NCI-H1436 (cell line): ENCODE data around the gene HOGA1.

Experiments
- DNase-seq: peaks from one replicate; lab custom pipeline; 2025; lab: John Stamatoyannopoulos, UW

Gene HOGA1

DNA sequence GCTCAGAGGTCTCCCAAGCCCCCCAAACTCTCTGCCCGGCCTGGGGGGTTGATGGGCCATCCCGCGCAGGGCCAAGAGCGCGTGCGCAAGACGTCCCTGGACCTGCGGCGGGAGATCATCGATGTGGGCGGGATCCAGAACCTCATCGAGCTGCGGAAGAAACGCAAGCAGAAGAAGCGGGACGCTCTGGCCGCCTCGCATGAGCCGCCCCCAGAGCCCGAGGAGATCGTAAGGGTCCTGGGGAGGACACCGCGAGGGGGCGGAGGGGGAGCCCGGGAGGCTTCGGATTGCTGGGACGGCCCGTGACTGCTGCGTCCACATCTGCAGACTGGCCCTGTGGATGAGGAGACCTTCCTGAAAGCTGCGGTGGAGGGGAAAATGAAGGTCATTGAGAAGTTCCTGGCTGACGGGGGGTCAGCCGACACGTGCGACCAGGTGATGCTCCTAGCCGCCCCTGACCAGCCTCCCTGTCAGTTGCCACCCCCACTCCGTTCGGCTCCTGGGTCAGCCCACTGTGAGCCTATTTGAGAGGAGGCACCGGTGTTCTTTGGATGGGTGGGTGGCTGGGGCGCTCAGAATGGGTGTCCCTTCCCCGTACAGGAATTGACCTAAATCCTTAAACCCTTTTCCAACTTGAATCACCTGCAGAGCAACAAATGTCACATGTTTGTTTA lies 5.9 kb upstream of the HOGA1 start:
- no peak for DNase-seq

DNA sequence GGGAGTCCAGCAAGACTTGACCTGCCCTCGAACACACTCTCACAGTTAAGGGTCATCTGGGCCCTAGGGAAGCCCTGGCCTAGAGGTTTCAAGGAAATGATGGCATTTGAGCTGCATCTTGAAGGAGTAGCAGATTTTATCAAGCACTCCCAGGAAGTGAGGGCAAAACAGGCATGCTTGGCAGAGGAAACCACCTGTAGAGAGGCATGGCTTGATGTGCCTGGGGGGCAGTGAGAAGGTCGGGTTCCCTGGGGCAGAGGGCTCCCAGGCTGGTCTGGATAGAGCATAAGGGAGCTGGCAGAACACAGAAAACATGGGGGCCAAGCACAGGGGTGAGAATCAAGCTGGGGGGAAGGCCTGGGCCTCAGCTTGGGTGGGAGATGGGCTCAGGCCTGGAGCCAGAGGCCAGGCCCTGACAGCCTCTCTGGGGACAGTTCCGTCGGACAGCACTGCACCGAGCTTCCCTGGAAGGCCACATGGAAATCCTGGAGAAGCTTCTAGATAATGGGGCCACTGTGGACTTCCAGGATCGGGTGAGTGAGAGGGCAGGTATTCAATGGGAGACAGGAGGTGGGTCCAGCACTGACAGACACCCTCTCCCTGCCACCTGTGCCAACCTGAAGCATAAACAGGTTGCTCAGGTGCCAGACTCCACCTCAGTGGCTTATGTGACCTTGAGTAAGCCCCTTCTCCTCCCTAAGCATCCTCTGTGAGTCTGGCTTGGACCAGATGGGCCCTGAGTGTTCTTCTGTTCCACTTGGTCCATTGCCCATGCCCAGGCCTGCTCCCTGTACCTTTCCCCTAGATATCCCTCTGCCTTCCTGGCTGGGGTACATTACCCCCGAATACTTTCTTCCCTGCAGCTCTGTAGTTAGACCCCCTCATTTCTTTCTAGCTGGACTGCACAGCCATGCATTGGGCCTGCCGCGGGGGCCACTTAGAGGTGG lies 3.5 kb upstream of the HOGA1 start:
- DNase-seq: no peak

- no peak for DNase-seq
Observed at GRCh38 chr10:97582169-97582568, 2.0 kb upstream of the HOGA1 start.

GRCh38 chr10:97583476-97583875 lies 713 bp upstream of the HOGA1 start:
- no peak for DNase-seq

DNA sequence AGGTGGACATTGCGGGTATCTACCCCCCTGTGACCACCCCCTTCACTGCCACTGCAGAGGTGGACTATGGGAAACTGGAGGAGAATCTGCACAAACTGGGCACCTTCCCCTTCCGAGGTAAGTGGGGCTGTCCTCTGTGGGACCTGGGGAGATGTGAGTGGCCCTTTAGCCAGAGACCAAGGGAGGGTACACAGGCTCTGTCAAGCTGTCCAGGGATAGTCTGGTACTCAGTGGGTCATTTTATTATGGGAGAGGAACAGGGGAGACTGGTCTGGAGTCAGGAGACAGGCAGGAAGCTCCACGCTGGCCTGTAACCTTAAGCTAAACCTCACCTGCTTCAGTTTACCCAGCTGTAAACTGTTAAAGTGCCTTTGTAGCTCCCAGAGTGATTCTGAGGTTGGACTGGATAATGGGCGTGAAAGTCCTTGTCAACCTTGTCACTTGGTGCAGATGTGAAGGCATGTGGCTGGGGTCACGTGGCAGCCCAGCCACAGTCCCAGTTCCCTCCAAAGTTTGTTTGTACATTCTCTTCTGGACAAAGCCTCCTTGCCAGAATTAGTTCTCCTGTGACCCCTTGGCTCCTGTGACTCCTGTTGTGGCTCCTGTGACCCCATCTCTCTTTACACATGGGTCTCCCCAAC lies 729 bp downstream of the HOGA1 start:
- DNase-seq: no peak

- DNase-seq: no peak
Observed at GRCh38 chr10:97585439-97585811, 1.2 kb downstream of the HOGA1 start.

DNA sequence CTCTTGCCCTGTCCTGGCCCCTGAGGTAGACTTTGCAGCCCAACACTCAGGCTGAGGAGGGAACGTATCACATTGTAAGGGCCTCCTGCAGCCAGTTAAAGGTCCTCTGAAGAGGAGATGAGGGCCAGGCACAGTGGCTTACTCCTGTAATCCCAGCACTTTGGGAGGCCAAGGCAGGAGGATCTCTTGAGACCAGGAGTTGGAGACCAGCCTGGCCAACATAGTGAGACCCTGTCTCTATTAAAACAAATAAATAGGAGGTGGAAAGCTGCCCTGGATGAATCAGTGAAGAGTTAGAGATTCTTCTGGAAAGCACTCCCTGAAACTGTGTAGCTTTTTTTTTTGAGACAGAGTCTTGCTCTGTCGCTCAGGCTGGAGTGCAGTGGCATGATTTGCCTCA lies 3.0 kb downstream of the HOGA1 start:
- no peak for DNase-seq

- DNase-seq: no peak
Observed at GRCh38 chr10:97589479-97589878, 5.3 kb downstream of the HOGA1 start, which contains the start of gene C10orf62. Gene C10orf62, plus strand, starts transcription at chr10:97589721. Its CDS starts 177 bp downstream, at chr10:97589898.

- DNase-seq: no peak
Observed at GRCh38 chr10:97590082-97590747, 6.0 kb downstream of the HOGA1 start.

DNA sequence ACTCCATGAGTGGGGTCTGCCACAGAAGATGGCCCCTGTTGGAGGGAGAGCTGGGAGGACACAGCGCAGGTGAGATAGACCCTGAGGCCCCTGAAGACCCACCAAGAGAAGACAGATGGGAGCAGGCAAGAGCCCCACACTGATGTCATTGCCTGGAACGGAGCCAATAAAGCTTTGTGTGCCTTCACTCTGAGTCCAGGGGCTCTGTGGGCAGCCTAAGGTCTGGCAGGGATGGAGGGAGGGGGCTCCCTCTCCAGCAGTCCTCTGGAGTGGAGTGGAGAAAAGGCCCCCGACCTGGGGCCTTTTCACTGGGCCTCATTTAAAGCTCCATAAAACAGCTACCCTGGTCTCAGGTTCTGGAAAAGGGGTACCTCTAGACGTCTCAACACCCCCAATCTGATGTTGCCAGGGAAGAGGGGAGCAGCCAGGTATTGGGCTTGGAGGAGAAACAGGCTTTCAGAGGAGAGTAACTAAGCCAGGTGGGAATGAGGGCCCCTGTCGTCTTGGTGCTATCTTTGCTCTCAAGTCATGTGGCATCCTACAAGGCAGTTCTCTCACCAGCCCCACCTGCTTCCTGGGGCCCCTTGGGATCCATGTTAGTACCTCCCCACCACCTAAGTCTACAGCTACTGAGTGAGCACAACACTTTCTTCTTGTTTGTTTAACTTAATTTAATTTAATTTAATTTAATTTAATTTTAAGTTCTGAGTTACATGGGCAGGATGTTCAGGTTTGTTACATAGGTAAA lies 6.7 kb downstream of the HOGA1 start:
- peak; percentile 4 for DNase-seq

- DNase-seq: no peak
Observed at GRCh38 chr10:97593421-97593820, 9.2 kb downstream of the HOGA1 start.

DNA sequence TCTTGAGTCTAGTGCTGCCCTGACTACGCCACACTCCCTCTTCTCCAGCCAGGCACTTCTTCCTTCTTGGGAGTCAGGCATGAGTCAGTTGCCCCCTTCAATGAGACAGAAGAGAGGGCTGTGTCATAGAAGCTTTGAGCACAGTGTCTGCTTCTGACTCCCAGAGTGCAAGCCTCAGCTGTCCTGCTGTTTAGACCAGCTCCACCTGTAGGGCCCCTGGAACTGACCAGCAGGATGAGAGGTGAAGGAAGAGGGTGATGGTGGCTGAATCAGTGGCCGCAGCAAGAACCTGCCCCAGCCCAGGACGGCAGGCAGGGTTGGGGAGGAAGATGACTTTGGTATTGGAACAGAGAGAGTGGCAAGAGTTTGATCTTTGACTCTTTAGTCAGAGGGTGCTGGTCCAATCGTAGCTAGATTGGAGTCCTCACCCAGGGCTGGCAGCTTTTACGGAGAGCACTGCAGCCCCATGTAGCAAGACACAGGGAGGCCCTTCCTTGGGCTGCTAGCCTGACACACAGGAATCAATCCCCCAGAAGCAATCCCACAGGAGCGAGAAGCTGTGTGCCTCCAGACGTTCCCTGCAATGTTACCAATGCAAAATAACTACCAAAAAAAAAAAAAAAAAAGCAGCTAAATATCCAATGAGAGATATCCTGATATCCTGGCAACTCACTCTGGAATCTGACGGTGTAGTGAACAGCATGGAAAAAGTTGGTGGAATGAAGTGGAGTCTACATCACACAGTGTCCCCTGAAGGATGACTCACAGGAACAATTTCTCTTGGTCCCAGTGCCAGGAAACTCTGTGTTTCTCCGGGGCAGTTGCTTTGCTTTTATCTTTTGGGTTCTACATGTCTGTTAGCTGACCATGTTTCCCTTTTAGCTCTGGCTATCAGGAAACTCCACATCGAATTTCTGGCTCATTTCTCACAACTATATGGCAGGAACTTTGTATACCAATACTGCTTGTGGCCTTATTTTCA lies 12.2 kb downstream of the HOGA1 start:
- no peak for DNase-seq

GRCh38 chr10:97597778-97598177 lies 13.6 kb downstream of the HOGA1 start:
- no peak for DNase-seq

DNA sequence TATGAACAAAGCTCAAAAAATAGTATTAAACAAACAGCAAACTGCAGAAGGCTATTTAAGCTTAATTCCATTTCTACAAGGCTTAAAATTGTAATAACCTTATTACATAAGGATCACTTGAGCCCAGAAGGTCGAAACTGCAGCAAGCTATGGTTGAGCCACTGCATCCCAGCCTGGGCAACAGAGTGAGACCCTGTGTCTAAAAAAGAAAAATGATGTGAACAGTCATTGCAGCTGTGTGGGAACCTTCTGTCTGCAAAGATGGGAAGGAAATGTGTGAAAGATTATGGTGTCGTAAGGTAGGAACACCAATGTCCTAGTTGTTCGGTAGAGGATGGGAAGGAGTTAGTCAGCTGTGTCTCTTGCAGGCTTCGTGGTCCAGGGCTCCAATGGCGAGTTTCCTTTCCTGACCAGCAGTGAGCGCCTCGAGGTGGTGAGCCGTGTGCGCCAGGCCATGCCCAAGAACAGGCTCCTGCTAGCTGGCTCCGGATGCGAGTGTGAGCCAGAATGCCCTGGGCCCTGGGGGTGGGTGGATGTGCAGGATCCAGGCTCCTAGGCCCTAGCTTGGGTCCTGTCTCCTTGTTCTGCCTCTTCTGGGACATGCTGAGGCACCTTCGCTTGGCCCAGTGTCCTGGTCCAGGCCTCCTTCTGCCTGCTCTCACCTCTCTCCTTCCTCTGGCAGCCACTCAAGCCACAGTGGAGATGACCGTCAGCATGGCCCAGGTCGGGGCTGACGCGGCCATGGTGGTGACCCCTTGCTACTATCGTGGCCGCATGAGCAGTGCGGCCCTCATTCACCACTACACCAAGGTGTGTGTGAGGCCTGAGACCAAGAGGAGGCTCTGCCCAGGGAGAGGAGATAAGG lies 14.4 kb downstream of the HOGA1 start:
- DNase-seq: no peak

DNA sequence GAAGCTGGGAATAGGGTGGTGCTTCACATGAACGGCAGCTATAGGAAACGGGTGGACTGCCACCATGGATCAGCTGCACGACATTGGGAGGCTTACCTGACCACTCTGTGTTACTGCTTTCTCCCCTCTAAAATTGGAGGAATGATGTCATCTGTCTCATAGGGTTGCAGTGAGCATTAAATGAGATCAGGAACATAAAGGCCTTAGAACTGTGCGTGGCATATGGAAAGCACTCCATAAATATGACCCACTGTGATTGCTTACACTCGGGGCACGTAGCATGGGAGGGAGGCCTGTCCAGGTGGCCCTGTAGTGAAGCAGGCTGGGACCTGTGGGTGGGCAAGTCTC lies 15.1 kb downstream of the HOGA1 start:
- no peak for DNase-seq

DNA sequence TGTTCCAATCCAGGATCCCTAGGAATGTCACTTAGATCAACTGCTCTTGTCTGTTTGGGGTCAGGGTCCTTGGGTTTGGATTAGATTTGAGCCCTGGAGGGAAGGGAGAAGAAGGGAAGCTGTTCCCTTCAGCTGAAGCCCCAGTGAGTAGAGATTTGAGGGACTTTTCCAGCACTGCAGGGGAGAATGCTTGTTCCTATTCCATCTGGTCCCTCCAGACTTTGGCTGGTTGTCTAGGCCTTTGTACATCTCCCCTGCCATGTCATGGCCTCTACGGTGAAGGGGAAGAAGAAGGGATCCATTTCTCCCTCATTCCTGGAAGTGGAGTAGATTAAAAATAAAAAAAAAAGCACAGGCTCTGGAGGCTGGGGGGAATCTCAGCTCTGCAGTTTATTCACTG lies 16.4 kb downstream of the HOGA1 start:
- DNase-seq: no peak

GRCh38 chr10:97601268-97602215 lies 17.4 kb downstream of the HOGA1 start:
- DNase-seq: no peak

DNA sequence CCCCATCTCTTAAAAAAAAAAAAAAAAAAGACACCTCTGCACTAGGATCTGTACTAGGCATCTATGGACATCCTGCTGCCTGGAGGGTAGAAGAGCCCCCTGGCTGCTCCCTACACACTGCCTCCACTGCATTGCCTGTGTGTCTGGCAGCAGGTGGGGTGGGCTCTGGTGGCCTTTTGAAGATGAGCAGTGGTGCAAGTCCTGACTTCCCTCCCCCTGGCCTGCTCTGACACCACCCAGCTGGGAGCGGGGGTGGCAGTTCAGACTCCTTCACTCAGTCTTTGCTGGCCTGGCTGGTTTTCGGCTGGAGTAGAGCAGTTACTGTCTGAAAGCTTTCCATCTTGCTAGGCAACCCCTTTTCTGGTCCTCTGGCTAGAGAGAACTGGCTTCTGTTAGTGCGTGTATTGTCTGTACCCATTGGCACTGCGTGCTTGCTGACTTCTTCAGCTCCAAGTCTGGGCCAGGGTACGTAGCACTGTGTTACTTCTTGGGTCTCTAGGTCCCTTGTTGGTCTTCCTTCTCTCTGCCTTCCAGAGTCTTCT lies 23.0 kb downstream of the HOGA1 start:
- no peak for DNase-seq
